ENCODE measurements around the gene KCTD1. TPM values are rescaled to one million over a fixed set of nuclear protein-coding genes. Genes with fewer than 3 reads are reported as not detected.

Gene KCTD1
- total RNA-seq, 2 experiments from 2014 or later, result 10.1 to 10.3 TPM

DNA sequence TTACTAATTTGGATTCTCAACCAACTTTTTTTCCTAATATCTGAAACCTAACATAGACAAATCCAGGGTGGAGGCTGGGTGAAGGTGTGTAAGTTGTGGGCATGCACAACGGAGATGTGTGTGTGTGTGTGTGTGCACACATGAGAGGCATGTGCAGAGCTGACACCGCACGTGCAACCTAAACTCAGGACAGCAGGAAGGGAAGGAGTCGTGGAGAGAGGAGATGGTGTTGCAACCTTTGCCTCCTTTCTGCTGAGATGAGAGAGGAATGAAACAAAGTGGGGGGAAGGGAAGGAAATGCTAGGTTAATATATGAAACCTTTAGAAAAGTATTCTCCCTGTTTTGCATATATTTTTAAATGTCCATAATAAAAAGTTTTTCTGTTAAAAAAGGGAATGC lies 64.7 kb downstream of the KCTD1 start:
- Histone ChIP-seq H3K4me1 (ENCODE audit: insufficient read depth, low read length, poor library complexity, severe bottlenecking) (no peaks in the 10 kb centered on the region), H3K79me2 (ENCODE audit: insufficient read depth, low read depth, low read length) (no peaks in the 10 kb centered on the region), H3K9me2 (ENCODE audit: insufficient read depth, low read length) (no peaks in the 10 kb centered on the region), H3K4me3 (ENCODE audit: low read depth, low read length, poor library complexity, severe bottlenecking) (no peak overlapping the region), H3K9me3 (ENCODE audit: low read length) (no peaks in the 10 kb centered on the region), H3K4me2 (ENCODE audit: low read length) (no peak overlapping the region), H2AFZ (ENCODE audit: low read length) (no peak overlapping the region), H3K36me3 (ENCODE audit: insufficient read depth, low read length) (no peaks in the 10 kb centered on the region), H3K27ac (ENCODE audit: low read depth, low read length, poor library complexity, severe bottlenecking) (no peak overlapping the region), H4K20me1 (ENCODE audit: insufficient read depth, low read length) (no peaks in the 10 kb centered on the region)
- intact Hi-C loops (cut with micrococcal nuclease; ENCODE audit: unreplicated experiment), result no loop called here
- no peak for TF ChIP-seq EZH2phosphoT487 (IDR thresholded peaks at IDR 0.05; ENCODE audit: borderline replicate concordance, low read depth, low read length)
- TF ChIP-seq, protein P1, sequence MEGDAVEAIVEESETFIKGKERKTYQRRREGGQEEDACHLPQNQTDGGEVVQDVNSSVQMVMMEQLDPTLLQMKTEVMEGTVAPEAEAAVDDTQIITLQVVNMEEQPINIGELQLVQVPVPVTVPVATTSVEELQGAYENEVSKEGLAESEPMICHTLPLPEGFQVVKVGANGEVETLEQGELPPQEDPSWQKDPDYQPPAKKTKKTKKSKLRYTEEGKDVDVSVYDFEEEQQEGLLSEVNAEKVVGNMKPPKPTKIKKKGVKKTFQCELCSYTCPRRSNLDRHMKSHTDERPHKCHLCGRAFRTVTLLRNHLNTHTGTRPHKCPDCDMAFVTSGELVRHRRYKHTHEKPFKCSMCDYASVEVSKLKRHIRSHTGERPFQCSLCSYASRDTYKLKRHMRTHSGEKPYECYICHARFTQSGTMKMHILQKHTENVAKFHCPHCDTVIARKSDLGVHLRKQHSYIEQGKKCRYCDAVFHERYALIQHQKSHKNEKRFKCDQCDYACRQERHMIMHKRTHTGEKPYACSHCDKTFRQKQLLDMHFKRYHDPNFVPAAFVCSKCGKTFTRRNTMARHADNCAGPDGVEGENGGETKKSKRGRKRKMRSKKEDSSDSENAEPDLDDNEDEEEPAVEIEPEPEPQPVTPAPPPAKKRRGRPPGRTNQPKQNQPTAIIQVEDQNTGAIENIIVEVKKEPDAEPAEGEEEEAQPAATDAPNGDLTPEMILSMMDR (conservative IDR thresholded peaks at IDR 0.05; ENCODE audit: low read length), result no peak
- POLR2A ChIA-PET, result interaction anchor here (1.3 kb wide), 1 partner anchor 15 kb away, joined by 4 read pairs; no protein-coding TSS in a partner anchor
- CTCF ChIA-PET (ENCODE audit: unreplicated experiment), result no interaction called here
- BruUV-seq (replicated peaks), result no TSS peak
- no peak for DNase-seq (ENCODE audit: low spot score)

DNA sequence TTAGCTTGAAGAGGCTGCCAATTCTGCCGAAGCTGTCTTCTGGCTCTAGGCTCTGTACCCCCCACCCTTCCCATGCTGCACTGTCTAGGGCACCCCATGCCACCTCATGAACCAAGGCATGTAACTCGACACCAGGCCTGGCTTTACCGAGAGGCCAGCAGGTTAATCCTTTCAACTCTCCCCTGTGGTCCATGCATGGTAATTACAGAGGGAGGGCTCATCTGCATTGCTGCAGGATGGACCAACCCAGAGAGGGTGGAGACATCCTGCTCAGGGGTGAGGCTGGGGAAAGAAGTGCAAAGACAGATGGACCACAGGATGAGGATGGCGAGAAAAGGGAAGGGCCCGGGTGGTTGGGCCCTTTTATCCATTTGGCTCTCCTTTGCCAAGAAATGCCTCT lies 65.8 kb downstream of the KCTD1 start:
- intact Hi-C loops (cut with micrococcal nuclease; ENCODE audit: unreplicated experiment), result no loop called here
- Histone ChIP-seq H3K4me1 (ENCODE audit: insufficient read depth, low read length, poor library complexity, severe bottlenecking) (no peaks in the 10 kb centered on the region), H4K20me1 (ENCODE audit: insufficient read depth, low read length) (no peaks in the 10 kb centered on the region), H3K9me2 (ENCODE audit: insufficient read depth, low read length) (no peaks in the 10 kb centered on the region), H3K27ac (ENCODE audit: low read depth, low read length, poor library complexity, severe bottlenecking) (no peak overlapping the region), H2AFZ (ENCODE audit: low read length) (no peak overlapping the region), H3K9me3 (ENCODE audit: low read length) (no peaks in the 10 kb centered on the region), H3K4me3 (ENCODE audit: low read depth, low read length, poor library complexity, severe bottlenecking) (no peak overlapping the region), H3K79me2 (ENCODE audit: insufficient read depth, low read depth, low read length) (no peaks in the 10 kb centered on the region), H3K4me2 (ENCODE audit: low read length) (no peak overlapping the region), H3K36me3 (ENCODE audit: insufficient read depth, low read length) (no peaks in the 10 kb centered on the region)
- BruUV-seq (replicated peaks), result no TSS peak
- POLR2A ChIA-PET, result interaction anchor here (1.0 kb wide), 1 partner anchor 13 kb away, joined by 3 read pairs; no protein-coding TSS in a partner anchor
- CTCF ChIA-PET (ENCODE audit: unreplicated experiment), result interaction anchor here (0.6 kb wide), 1 partner anchor 139 kb away, joined by 3 read pairs; no protein-coding TSS in a partner anchor
- no peak for TF ChIP-seq EZH2phosphoT487 (IDR thresholded peaks at IDR 0.05; ENCODE audit: borderline replicate concordance, low read depth, low read length)
- TF ChIP-seq, protein P1 (conservative IDR thresholded peaks at IDR 0.05; ENCODE audit: low read length), result no peak
- no peak for DNase-seq (ENCODE audit: low spot score)

DNA sequence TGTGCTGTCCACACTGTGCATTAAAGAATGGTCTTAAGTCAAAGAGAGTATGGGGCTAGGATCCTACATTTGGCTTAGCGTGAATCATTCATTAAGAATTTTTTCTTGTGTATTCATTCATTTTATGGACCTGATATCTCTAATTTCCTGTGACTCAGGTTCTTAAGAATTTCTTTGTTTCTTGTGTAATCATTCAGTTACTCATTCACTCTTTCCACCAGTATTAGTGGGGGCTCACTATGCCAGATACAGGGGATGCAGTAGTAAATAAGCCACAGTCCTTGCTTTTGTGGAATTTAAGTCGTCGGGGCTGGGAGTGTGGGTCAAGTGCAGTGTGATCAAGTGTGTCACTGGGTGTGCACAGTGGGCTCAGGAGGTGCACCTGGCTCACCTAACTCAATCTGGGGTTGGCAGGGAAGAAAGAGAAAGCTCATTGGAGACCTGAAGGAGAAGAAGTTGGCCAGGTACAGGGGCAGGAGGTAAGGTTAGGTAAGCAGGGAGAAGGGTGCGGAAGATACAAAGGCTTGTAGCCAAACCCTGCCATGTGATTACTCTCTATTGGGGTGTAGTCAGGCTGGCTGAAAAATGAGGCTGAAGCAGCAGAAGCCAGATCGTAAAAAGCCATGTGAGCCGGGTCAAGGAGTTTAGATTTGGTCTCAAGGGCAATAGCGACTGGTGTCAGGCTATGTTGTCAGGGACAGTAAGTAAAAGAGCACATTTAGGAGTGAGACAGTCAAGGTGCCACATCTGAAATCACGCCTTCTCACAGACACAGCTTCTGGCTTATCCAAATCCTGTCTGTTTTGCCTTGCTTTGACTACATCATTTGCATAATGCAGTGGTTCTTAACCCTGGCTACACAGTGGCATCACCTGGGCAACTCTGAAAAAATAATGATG lies 67.2 kb downstream of the KCTD1 start:
- H4K20me1 ChIP-seq (ENCODE audit: insufficient read depth, low read length), result no peaks in the 10 kb centered on the region
- DNase-seq (ENCODE audit: low spot score), result no peak
- TF ChIP-seq EZH2phosphoT487 (IDR thresholded peaks at IDR 0.05; ENCODE audit: borderline replicate concordance, low read depth, low read length), result no peak
- TF ChIP-seq, protein P1 (conservative IDR thresholded peaks at IDR 0.05; ENCODE audit: low read length), result no peak
- BruUV-seq (replicated peaks), result no TSS peak
- intact Hi-C loops (cut with micrococcal nuclease; ENCODE audit: unreplicated experiment), result no loop called here
- no peaks in the 10 kb centered on the region for H3K4me1 ChIP-seq (ENCODE audit: insufficient read depth, low read length, poor library complexity, severe bottlenecking)
- no peaks in the 10 kb centered on the region for H3K79me2 ChIP-seq (ENCODE audit: insufficient read depth, low read depth, low read length)
- no peak overlapping the region for H2AFZ ChIP-seq (ENCODE audit: low read length)
- ChIA-PET POLR2A (interaction anchor here (1.0 to 1.4 kb wide), 2 partner anchors 9 to 12 kb away, joined by 3 read pairs; no protein-coding TSS in a partner anchor), CTCF (ENCODE audit: unreplicated experiment) (no interaction called here)
- H3K27ac ChIP-seq (ENCODE audit: low read depth, low read length, poor library complexity, severe bottlenecking), result no peak overlapping the region
- no peak overlapping the region for H3K4me2 ChIP-seq (ENCODE audit: low read length)
- no peaks in the 10 kb centered on the region for H3K9me3 ChIP-seq (ENCODE audit: low read length)
- H3K9me2 ChIP-seq (ENCODE audit: insufficient read depth, low read length), result no peaks in the 10 kb centered on the region
- H3K4me3 ChIP-seq (ENCODE audit: low read depth, low read length, poor library complexity, severe bottlenecking), result no peak overlapping the region
- no peaks in the 10 kb centered on the region for H3K36me3 ChIP-seq (ENCODE audit: insufficient read depth, low read length)

Data from OCI-LY7 (cell line).